Cardiac fibroblast (primary cell): ENCODE results near the gene NMBR.
A peak's percentile ranks its signal among the peaks of the same experiment; 100 is the strongest.
"Not testable (repeated sequence)": the region's sequence is repeated elsewhere in the genome, so short reads cannot be mapped to it uniquely, and the experiment has no call there.

Experiments
- DNase-seq, 2 donors: peaks; one replicate each; pipeline versions ENCODE4 v3.0.0 to v3.0.0-alpha.2; 2010; ENCODE audit warnings: low read depth in 2 of 2
- H3K4me3 ChIP-seq, 2 donors: replicated peaks in 1 of 2; 1 replicate in 1 of 2; 2 replicates in 1 of 2; pipeline ENCODE4 v1.5.1; 2011; ENCODE audit warnings: low read depth in 2 of 2, low read length in 2 of 2, mild to moderate bottlenecking in 2 of 2, moderate library complexity in 1 of 2
- TF ChIP-seq, protein P1 (sequence below): IDR thresholded peaks from one replicate; pipeline ENCODE4 v1.5.1; 2011; ENCODE audit warnings: low read depth, mild to moderate bottlenecking, low read length, inconsistent platforms

NMBR gene

DNA sequence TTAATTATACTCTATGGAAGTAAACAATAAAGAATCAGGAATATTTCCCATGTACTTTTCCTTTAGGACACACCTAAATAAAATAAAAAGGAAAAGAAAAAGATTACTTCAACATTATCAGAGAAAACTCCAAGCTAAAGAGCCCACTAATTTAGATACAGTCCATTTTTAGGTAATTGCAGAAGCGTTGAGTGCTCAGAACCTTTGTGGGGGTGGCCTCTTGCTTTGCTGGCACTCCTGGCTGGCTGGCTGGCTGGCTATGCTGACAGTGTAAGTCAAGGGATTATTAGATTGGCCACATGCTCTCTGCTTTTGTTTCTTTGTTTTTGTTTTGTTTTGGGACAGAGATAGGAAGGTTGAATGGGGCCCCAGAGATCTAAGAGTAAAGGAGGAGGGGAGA lies 14.3 kb downstream of the NMBR start, which contains the start of gene GJE1:
GJE1 (plus strand) TSS at position 301 of the 400 bp plus-strand sequence. CDS start 234 bp downstream, outside the sequence.
- TF ChIP-seq, protein P1, sequence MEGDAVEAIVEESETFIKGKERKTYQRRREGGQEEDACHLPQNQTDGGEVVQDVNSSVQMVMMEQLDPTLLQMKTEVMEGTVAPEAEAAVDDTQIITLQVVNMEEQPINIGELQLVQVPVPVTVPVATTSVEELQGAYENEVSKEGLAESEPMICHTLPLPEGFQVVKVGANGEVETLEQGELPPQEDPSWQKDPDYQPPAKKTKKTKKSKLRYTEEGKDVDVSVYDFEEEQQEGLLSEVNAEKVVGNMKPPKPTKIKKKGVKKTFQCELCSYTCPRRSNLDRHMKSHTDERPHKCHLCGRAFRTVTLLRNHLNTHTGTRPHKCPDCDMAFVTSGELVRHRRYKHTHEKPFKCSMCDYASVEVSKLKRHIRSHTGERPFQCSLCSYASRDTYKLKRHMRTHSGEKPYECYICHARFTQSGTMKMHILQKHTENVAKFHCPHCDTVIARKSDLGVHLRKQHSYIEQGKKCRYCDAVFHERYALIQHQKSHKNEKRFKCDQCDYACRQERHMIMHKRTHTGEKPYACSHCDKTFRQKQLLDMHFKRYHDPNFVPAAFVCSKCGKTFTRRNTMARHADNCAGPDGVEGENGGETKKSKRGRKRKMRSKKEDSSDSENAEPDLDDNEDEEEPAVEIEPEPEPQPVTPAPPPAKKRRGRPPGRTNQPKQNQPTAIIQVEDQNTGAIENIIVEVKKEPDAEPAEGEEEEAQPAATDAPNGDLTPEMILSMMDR = no peak
- H3K4me3 ChIP-seq = no peak within 1 kb of the TSS
- no peak for DNase-seq

DNA sequence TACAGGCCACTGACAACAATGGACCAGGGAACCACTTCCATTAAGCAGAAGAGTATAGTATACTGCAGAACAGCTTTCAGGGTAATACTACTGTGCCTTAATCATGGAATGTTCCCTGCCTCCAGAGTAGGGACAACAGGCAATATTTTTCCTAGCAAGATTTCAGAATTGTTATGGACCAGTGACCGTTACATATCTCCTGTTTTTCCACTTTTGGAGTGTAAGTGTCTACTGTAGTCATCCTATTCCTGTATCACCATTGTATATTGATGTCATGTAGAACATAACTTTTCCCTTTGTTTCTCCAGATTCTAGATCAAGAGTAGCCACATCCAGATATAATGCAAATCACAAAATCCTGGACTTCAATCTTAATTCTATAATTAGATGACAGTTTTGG lies 16.1 kb downstream of the NMBR start:
- TF ChIP-seq, protein P1 = no peak
- no peak for DNase-seq
- H3K4me3 ChIP-seq = no peak overlapping the region

DNA sequence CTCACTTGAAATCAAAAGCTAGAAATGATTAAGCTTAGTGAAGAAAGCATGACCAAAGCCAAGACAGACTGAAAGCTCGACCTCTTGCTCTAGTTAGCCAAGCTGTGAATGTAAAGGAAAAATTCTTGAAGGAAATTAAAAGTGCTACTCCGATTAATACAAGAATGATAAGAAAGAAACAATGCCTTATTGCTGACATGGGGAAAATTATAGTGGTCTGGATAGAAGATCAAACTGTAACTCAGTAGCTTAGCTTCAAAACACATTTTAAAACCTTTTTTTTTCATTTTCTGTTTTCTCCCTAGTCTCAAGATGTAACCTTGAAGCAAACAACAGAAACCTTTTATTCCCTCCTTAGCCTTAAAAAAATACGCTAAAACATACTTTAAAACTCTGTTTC lies 25.6 kb downstream of the NMBR start:
- TF ChIP-seq, protein P1 = no peak
- no peak overlapping the region for H3K4me3 ChIP-seq
- DNase-seq = no peak

DNA sequence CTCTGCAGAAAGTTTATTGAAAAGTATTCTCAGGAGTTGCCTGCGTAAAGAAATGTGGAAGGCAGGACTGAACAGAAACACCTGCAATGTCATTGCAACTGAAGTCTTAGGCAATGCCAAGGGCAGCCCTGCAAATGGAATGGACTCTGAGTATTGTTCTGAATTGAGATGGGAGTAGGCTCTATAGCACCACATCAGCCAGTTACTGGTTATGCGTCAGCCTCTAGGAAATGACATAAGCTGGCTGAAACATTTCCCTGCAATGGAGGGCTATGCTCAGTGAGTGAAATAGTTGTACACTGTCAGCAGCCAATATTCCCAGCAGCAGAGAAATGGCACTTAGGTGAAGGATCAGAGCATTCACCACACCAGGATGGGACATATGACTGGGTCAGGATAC lies 28.0 kb downstream of the NMBR start:
- peak; percentile 6 to 54 for DNase-seq
- TF ChIP-seq, protein P1 = no peak

DNA sequence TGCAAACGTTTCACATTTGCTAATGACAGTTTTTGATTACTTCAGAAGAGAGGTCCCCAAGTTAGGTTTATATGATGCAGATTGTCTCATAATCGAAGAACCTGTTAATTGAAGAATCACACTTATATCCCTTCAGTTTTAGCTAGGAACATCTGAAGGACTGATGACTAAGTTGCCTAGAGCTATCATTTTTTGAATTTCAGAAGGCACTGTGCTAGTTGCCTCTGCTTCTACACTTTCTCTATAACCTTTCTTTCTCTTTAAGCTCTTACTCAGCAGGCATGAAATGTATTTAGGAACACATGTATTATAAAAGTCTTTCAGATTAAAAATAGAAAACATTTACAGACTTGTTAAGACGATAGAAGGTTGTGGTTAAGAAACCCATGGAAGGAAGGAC lies 28.6 kb downstream of the NMBR start:
- H3K4me3 ChIP-seq = no peak overlapping the region
- no peak for DNase-seq

More for the DNA sequence above, 28.0 kb downstream of the NMBR start:
- H3K4me3 ChIP-seq = no peak overlapping the region

DNA sequence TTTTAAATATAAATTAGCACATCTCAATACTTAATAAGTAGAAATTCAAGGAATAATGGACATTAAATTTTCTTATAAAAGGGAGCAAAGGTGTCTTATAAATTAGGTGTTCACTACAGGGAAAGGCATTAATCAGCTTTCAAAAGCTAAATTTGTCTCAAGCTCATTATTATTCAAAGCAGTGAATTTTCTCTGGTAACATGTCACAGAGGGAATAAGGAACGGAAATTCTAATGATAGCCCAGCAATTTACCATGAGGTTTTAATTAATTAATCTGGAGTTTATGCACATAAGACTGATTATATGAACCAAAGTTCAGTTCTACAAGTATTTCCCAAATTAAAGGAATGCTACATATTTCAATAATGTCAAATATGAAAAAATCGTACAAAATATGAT lies 29.6 kb downstream of the NMBR start:
- TF ChIP-seq, protein P1 = no peak
- no peak overlapping the region for H3K4me3 ChIP-seq
- DNase-seq = no peak

More for the DNA sequence above, 28.6 kb downstream of the NMBR start:
- TF ChIP-seq, protein P1 = no peak

DNA sequence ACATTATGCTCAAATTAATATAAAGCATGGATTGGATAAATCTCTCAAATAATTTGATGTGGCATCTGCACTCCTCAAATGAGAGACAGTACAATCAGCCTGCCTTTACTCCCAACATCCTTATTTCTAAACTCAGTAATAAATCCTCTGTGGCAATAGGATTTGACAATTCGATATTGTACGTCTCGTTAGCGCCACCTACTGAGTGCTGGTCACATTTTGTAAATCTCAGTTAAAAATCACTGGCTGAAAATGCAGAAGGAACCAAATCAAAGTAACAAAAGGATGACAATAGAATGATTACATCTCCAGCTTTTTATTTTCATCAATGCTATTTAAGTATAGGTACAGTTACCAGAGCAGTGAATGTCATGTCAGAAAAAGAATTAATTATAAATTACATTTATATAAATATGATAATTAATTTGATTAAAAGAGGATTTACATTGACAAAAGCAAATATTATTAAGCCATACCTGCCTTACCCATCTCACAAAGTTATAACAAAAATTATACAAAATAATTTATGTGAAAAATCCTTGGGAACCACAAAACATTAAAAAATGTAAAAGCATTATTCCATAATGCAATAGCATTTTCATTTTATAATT lies 34.4 kb downstream of the NMBR start:
- H3K4me3 ChIP-seq = no peak overlapping the region

DNA sequence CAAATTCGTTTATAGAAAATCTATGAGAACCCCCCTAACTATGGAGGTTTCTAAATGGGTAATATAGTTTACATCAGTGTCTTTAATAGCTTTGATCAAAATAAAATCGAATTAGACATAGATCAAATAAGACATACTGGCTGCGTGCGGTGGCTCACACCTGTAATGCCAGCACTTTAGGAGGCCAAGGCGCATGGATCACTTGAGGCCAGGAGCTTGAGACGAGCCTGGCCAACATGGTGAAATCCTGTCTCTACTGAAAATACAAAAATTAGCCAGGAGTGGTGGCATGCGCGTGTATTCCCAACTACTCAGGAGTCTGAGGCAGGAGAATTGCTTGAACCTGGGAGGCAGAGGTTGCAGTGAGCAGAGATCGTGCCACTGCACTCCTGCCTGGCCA lies 36.1 kb downstream of the NMBR start:
- not testable (repeated sequence) for H3K4me3 ChIP-seq, DNase-seq

More for the DNA sequence above, 34.4 kb downstream of the NMBR start:
- peak; percentile 86 to 87 for DNase-seq
- TF ChIP-seq, protein P1 = peak; percentile 69

DNA sequence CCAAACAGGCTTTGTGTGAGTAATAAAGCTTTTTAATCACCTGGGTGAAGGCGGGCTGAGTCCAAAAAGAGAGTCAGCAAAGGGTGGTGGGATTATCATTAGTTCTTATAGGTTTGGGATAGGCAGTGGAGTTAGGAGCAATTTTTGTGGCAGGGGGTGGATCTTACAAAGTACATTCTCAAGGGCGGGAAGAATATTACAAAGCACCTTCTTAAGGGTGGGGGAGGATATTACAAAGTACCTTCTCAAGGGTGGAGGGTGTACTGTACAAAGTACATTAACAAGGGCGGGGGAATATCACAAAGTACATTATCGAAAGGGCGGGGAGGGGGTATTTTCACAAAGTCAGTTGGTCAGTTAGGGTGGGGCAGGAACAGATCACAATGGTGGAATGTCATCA lies 42.1 kb downstream of the NMBR start:
- not testable (repeated sequence) for H3K4me3 ChIP-seq, DNase-seq
